ENCODE results near the gene CNEP1R1. TPM values are rescaled to one million over a fixed set of nuclear protein-coding genes. Genes with fewer than 3 reads are reported as not detected.

CNEP1R1 gene
- total RNA-seq, 4 donors from 2014 or later: 11.7 to 24.9 (median 16.1) TPM

GRCh38 chr16:50023641-50024040 lies 1.4 kb upstream of the CNEP1R1 start:
- intact Hi-C loops (cut with DNase I; ENCODE audit: low total_unique reads) (loop anchor here (2.0 kb wide), 2 partner anchors 187 to 641 kb away; no protein-coding TSS in a partner anchor), in situ Hi-C loops (cut with MboI; ENCODE audit: low sequenced_read_pairs in 4 of 4) (loop anchor here in 3 of 4 donors (5.0 to 10.0 kb wide), 6 partner anchors 131 to 641 kb away; partner anchors contain the start of genes BRD7 (in 1 of the 3) and TENT4B (in 1 of the 3))
- Histone ChIP-seq H3K4me3 (no peak overlapping the region), H3K27me3 (no peaks in the 10 kb centered on the region), H3K27ac (no peak overlapping the region), H3K36me3 (no peaks in the 10 kb centered on the region), H3K9me3 (no peaks in the 10 kb centered on the region), H3K4me1 (peaks cover 10 to 12% of the 10 kb centered on the region in 2 donors)
- TF ChIP-seq POLR2A (IDR thresholded peaks at IDR 0.05) (no peak), CTCF (IDR thresholded peaks at IDR 0.05 in 4 of 5, conservative IDR thresholded peaks at IDR 0.05 in 1 of 5) (no peak)
- ATAC-seq (no peak), DNase-seq (no peak)

- H3K4me3 ChIP-seq: no peak overlapping the region
- no peak overlapping the region for H3K27ac ChIP-seq
- TF ChIP-seq POLR2A (IDR thresholded peaks at IDR 0.05) (no peak), CTCF (IDR thresholded peaks at IDR 0.05 in 4 of 5, conservative IDR thresholded peaks at IDR 0.05 in 1 of 5) (no peak)
- DNase-seq (no peak), ATAC-seq (no peak)
- H3K27me3 ChIP-seq: no peaks in the 10 kb centered on the region
- H3K36me3 ChIP-seq: peaks cover 0 to 3% of the 10 kb centered on the region in 2 donors
- H3K9me3 ChIP-seq: no peaks in the 10 kb centered on the region
- intact Hi-C loops (cut with DNase I; ENCODE audit: low total_unique reads) (loop anchor here (2.0 kb wide), 2 partner anchors 187 to 641 kb away; no protein-coding TSS in a partner anchor), in situ Hi-C loops (cut with MboI; ENCODE audit: low sequenced_read_pairs in 4 of 4) (loop anchor here in 3 of 4 donors (5.0 to 10.0 kb wide), 6 partner anchors 131 to 641 kb away; partner anchors contain the start of genes BRD7 (in 1 of the 3) and TENT4B (in 1 of the 3))
- peaks cover 10 to 12% of the 10 kb centered on the region in 2 donors for H3K4me1 ChIP-seq
Measured at GRCh38 chr16:50024207-50024606, 818 bp upstream of the CNEP1R1 start.

GRCh38 chr16:50025537-50025931 lies 509 bp downstream of the CNEP1R1 start:
- Histone ChIP-seq H3K4me1 (peaks cover 10 to 12% of the 10 kb centered on the region in 2 donors), H3K36me3 (peaks cover 0 to 17% of the 10 kb centered on the region in 2 donors), H3K9me3 (no peaks in the 10 kb centered on the region), H3K27ac (peak overlapping the region; percentile 84 to 92 (median 88)), H3K4me3 (peak overlapping the region; percentile 91 to 98 (median 98)), H3K27me3 (no peaks in the 10 kb centered on the region)
- in situ Hi-C loops (cut with MboI; ENCODE audit: low sequenced_read_pairs in 4 of 4): loop anchor here (10.0 to 25.0 kb wide), 6 partner anchors 129 to 639 kb away; partner anchors contain the start of genes BRD7 (in 2 of the 4) and TENT4B (in 1 of the 4)
- DNase-seq: no peak
- intact Hi-C loops (cut with DNase I; ENCODE audit: low total_unique reads): loop anchor here (1.0 to 5.0 kb wide), 7 partner anchors 41 to 781 kb away; partner anchors contain the start of genes CYLD and TENT4B
- ATAC-seq: peak in 1 of 2 donors; percentile 20
- no peak for TF ChIP-seq CTCF (IDR thresholded peaks at IDR 0.05 in 4 of 5, conservative IDR thresholded peaks at IDR 0.05 in 1 of 5)

GRCh38 chr16:50027829-50028228 lies 2.8 kb downstream of the CNEP1R1 start:
- no peak for TF ChIP-seq CTCF (IDR thresholded peaks at IDR 0.05 in 4 of 5, conservative IDR thresholded peaks at IDR 0.05 in 1 of 5)
- no peak for TF ChIP-seq POLR2A (IDR thresholded peaks at IDR 0.05)

More at GRCh38 chr16:50027829-50028228, 2.8 kb downstream of the CNEP1R1 start:
- Histone ChIP-seq H3K4me3 (no peak overlapping the region), H3K27ac (no peak overlapping the region), H3K36me3 (peaks cover 0 to 34% of the 10 kb centered on the region in 2 donors), H3K4me1 (peaks cover 10 to 12% of the 10 kb centered on the region in 2 donors), H3K9me3 (no peaks in the 10 kb centered on the region), H3K27me3 (no peaks in the 10 kb centered on the region)
- ATAC-seq: no peak
- intact Hi-C loops (cut with DNase I; ENCODE audit: low total_unique reads) (loop anchor here (5.0 kb wide), 2 partner anchors 324 to 714 kb away; partner anchors contain the start of gene CYLD), in situ Hi-C loops (cut with MboI; ENCODE audit: low sequenced_read_pairs in 4 of 4) (loop anchor here (10.0 to 25.0 kb wide), 6 partner anchors 127 to 637 kb away; partner anchors contain the start of genes BRD7 (in 2 of the 4) and TENT4B (in 1 of the 4))
- no peak for DNase-seq
